ENCODE measurements around the gene RHEX. TPM values are rescaled to one million over a fixed set of nuclear protein-coding genes. Genes with fewer than 3 reads are reported as not detected.

The RHEX gene, protein sequence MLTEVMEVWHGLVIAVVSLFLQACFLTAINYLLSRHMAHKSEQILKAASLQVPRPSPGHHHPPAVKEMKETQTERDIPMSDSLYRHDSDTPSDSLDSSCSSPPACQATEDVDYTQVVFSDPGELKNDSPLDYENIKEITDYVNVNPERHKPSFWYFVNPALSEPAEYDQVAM
- total RNA-seq: 11.3 TPM

DNA sequence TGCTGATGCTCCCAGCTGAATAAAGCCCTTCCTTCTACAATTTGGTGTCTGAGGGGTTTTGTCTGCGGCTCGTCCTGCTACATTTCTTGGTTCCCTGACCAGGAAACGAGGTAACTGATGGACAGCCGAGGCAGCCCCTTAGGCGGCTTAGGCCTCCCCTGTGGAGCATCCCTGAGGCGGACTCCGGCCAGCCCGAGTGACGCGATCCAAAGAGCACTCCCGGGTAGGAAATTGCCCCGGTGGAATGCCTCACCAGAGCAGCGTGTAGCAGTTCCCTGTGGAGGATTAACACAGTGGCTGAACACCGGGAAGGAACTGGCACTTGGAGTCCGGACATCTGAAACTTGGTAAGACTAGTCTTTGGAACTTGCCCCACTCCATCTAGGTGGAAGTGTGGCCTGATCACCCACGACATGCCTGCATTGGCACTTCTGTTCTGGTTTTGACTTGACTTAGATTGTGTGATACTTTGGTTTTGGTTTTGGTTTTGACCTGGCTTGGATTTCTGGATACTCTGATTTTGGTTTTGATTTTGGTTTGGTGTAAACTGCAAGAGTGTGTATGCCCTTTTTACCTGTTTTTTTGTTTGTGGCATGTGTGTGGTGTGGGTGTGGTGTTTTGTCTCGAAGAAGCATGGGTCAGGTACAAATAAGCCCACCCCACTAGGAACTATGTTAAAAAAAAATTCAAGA lies at the start of gene RHEX:
Gene RHEX (plus strand): TSS at position 255 of the 692 bp plus-strand sequence. CDS start 44,656 bp downstream, outside the sequence.
- DNase-seq (ENCODE audit: low spot score): peak; percentile 17

DNA sequence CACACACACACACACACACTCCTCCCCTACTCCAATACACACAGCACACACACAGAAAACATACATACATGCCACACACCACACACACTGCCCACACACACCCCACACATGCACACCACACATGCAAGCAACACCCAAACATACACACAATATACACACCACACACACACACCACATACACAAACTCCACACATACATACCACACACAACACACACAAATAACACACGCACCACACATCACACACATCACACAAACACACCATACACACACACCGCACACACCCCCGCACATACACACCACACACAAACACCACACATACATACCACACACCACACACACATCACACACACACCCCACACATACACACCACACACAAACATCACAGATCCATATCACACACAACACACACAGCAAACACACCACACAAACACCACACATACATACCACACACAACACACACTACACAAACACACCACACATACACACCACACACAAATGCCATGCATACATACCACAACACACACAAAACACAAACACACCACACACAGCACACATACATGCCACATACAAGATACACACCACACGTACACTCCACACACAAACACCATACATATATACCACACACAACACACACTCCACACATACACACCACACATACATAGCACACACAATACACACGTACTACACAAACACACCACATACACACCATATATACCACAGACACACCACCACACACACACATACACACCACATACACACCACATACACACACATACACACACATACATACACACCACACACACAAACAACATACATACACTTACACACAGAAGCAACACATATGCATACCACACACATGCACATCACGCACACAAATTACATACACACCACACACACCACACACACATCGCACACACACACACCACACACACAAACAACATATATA lies 48.8 kb upstream of the RHEX start:
- DNase-seq (ENCODE audit: low spot score): no peak

DNA sequence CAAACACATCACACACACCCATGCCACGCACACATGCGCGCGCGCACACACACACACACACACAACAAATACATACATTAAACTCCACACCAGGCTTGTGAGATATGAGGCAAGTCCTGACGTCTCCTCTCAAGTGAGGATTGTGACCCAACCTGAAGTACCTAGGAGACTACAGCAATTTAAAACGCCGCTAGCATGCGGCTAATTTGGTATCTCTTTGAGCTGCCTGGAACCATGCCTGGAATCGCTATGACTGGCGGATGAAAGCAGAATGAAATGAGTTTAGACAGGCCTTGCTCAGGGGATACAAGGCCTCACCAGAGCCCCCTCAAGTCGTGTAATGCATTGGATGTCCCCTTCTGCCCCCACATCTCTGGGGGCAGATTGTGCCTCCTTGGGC lies 48.1 kb upstream of the RHEX start:
- DNase-seq (ENCODE audit: low spot score): no peak

DNA sequence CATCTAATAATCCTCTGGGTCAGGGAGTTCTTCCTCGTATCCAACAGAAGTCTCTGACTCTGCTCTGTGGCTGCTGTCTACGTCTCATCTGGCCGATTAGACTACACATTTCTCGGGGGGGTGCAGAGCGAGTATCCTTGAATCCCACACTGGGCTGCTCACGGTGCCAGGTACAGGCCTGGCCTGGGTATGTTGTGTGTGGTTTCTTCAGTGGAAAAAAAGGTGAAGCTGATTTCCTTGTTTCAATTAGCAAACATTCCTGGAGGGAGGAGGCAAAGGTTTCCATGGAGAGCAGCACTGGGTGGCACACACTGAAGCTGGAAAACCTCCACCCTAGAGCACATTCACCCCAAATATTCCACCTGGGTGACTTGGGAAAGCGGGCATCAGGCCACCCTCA lies 47.7 kb upstream of the RHEX start:
- DNase-seq (ENCODE audit: low spot score): no peak

DNA sequence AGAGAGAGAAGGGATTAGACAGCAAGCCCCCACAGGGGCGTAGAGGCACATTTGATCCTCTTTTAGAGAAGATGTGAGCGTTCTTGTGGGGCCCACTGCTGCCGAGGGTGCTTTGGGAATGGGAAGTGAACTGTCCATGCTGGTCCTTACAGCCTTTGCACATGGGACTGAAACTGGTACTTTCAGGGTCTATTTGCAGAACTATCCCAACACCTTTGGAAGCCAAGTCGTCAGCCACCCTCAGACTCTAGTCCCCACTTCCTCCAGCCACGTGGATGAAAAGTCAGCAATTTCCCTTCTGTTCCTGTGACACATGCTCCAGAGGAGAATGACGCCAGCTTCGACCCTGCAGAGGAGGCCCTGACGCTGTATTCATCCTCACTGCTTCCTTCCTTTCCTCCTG lies 47.2 kb upstream of the RHEX start:
- no peak for DNase-seq (ENCODE audit: low spot score)

DNA sequence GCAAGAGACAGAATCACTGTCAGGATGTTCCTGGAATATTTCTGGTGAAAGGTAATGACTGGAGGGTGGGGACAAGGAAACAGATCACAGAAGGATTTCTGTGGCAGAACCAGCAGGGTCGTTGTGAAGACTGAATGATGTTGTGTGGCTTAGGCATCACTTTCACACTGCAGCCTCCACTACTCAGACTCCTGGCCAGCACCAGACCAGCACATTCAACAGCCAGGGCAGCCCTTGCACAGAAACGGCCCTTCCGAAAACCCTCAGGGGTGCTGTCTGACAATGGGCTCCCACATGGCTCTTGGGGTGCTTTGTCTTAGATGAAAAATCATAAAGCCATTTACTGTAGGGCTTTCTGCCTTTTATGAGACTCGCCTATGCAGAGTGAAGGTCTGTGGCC lies 46.0 kb upstream of the RHEX start:
- no peak for DNase-seq (ENCODE audit: low spot score)

DNA sequence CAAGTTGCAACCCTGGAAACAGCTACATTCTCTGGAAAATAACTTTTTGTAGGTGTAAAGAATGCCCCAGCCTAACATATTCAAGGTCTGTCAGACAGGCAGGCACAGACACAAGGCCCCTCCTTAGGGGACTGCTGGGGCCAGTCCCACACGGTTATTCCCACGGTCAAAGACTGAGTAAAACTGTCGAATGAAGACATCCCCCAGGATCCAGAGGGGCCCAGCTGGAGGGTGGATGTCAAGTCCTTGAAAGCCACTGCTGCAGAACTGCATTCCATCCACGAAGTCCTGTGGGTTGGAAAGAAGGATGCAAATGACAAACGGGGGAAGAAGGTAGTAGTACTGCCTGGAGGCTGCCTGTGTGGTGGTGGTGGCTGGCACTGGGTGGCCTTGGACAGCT lies 42.9 kb upstream of the RHEX start:
- DNase-seq (ENCODE audit: low spot score): no peak

DNA sequence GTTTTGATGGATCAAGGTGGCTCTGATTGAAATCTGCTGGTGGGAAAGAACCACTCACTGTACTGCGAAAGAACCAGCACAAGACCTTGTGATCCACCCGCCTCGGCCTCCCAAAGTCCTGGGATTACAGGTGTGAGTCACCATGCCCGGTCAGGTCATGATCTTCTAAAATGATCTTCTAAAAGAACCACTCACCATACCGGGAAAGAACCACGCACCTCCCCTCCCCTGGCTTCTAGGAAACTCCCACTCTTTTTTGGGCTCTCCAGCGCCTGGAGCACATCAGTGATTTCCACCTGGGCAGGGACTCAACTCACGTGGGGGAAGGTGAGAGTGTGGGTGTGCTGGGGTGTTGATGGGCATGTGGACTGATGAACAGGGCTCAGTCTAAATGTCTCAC lies 41.9 kb upstream of the RHEX start:
- no peak for DNase-seq (ENCODE audit: low spot score)

DNA sequence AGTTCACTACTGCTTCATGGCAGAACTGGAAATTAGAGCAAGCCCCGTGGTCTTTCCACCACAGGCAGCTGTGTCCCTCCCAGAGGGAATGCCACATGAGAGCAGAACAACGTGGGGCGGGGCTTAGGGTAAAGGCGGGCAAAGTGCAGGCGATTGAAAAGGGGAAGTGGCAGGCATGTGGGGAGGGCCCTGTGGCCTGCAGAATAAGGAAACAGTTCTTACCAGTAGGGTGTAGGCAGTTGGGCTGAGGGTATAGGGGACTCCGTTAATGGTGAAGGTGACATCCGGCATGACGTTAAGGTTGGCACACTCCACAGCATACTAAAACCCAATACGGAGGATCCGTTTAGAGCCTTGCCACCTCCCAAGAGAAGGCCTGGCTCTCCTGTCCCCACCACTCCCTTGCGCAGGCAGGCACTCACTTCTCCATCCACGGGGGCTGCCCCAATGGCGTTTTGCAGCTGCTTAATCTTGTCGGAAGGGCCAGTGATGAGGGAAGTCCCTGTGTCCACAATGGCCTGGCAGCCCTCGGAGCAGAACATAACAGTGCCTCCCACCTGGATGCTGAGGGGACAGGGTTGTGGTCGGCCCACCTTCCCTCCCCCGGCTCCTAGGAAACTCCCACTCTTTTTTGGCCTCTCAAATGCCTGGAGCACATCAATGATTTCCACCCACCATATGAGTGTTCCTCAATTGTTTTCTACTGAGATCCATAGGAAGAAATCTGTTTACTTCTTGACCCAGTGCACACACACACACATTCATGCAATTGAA lies 40.7 kb upstream of the RHEX start:
- DNase-seq (ENCODE audit: low spot score): peak; percentile 85

DNA sequence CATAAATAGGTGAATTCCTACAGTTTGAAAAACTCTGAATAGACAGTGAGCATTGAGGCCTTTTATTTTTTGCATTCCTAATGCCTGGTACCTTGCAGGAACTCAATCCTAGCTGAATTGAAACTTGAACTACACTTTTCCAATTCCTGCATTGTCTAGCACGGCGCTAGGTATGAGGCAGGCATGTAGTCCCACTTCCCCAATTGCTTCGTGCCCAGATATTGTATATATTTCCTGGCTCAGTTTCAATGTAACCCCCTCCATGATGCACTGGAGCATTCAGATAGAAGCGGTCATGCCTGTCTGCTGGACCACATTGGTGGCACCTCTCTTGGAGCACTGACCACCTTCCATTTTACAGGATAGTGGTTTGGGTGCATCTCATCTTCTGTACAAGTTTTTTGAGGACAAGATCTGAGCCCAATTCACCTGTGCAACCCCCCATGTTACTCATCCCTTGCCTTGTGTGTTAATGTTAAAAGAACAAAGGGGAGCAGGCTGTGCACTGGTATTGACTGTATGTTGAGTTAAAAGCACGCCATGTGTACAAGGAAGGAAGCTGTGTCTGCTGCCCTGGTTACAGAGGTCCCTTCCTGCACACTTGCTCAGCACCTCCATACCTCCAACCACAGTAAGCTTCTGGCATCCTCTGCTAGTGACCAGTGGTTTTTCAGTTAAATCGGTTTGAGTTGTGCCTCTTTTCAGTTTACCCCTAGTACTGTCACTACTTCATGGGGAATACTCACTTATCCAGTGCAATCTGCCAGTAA lies 39.8 kb upstream of the RHEX start:
- no peak for DNase-seq (ENCODE audit: low spot score)

DNA sequence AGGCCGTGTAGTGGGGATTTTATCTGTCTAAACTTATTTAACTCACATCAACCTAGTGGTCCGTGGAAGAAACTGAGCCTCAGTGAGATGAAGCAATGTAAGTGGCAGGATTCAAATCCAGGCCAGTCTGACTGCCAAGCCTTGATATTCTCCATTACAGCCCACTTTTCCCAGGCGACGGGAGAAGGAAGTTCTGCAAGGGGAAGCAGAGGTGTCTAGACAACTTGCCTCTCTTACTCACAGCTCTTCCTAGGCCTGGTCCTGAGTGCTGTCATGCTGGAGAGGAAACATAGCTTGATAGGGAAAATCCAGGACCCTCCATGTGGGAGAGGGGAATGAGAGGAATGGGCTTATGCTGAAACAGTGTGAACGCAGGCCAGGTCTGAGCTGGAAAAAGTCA lies 38.4 kb upstream of the RHEX start:
- no peak for DNase-seq (ENCODE audit: low spot score)

DNA sequence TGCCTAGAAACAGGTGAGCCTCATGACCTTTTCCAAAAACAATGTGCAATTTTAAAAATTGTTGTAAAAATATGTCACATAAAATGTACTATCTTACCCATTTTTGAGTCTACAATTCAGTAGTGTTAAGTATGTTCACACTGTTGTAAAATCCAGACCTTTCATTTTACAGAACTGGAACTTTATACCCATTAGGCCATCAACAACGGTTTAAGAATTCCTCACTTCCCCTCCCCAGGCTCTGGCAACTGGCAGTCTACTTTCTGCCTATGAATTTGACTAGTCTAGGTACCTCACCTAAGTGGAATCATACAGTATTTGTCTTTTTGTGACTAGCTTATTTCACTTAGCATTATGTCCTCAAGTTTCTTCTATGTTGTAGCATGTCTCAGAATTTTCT lies 37.9 kb upstream of the RHEX start:
- no peak for DNase-seq (ENCODE audit: low spot score)

DNA sequence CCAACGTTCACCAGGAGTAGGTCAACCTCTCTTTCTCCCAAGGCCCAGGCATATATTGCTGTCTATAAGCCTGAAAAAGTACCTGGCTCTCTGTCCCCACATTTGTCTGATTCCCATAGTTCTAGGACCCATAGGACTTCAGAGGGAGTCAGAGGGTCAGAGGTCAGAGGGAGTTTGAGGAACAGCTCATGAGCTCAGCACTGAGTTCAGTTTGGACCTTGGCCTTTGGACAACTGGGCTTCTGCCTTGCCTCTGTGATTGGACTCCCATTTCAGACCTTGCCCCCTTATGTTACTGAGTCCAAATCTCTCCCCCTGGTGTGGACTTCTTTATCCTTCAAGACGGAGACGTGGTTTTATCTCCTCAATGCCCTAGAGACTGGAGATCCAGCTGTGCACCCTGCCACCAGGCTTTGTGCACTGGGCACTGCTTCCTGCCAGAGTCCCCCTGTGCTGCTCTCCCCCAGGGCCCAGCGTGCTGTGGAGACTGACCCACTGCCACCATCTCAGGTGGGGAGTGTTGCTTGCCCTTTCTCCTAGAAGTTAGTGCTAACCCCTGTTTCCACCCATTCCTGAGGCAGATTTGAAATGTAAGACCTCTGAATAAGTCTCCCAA lies 32.5 kb upstream of the RHEX start:
- DNase-seq (ENCODE audit: low spot score): no peak

DNA sequence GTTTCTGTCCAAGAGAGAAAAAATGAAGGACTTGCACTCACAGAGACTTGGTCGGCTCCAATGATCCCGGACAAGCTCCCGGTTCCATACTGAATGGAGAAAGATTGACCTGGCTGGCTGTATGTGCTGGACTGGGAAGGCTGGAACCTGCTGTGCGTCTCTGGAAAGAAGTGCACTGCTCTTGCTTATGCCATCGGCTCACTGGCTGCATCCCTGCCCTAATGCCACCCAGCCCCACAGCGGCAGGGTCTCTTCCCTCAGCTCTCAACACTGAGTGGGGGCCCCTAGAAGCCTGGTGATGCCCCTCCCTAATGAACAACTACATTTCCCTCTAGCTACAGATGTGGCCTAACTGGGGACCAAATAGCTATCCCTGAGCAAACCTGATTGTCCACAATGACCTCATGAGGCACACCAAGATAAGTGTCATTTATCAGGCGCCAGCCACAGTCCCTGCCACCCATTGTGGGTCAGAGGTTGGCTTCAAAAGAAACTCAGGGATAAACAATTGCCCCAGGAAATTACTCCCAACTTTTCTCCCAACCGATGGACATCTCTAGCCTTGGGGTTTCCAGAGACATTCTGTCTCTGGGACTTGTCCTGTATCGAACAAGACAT lies 31.9 kb upstream of the RHEX start:
- DNase-seq (ENCODE audit: low spot score): no peak

DNA sequence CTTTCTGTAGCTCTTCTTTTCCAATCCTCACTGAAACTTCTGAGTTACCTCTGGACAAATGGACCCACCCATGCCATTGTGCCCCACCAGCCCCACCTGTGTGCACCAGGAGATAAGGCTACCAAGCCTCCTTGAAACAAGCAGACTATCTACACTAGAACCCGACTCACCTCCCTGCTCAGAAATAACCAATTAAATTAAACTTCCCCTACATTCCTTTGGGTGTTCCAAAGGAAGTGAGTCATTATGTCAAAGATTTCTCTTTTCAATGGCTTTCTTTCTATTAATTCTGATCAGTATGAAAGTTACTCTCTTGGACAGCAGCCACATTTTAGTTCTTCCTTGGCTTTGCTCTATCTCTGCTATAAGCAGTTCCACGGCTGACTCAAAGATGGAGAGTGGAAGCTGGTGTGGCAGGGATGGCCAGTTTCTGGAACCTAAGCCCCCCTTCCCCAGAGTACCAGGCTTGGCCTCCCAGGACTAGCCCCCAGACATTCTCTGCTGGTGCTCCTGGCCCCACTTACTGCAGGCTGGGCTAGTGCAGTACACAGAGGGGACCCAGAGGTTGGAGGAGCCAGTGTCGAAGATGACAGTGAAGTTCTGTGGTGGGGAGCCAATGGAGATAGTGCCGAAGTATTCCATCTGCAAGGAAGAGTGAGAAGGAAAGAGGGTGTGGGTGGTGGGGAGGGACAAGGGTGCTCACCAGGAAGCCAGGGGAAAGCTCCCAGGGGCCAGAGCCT lies 31.2 kb upstream of the RHEX start:
- no peak for DNase-seq (ENCODE audit: low spot score)

DNA sequence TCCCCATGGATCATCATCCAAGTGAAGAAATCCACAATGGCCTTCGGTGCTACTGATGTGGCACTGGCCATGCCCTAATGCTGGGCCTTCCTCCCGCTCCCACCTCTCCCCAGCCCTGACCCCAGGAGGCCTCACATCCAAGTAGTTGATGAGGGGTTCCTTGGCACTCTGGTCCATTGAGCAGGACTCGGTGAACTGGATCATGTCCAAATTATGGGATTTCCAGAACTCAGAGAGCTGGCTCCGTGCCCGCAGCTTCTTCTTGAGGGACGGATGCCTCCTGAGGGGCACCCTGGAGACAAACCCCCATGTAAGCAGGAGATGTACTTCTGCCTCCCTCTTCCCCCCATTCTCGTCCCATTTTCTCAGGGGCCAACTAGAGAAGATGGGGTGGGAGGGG lies 30.2 kb upstream of the RHEX start:
- DNase-seq (ENCODE audit: low spot score): no peak

DNA sequence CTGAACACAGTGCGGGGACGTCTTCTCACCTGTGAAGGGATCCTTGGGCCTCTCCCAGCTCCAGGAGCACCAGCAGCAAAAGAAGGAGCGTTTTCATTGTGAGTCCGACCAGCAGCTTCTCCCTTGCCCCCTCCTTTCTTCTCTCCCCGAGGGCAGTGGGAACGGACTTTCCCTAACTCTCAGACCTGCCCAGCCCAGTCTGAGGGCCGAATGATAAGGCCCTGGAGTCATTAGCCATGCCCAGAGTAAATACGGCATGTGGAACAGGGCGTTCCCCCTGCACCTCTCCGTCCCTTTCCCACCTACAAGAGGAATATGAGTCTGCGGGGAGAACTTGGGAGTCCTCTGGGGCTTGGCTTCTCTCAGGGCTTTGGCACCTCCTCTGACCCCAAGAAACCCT lies 29.3 kb upstream of the RHEX start, which contains the start of gene CTSE:
Gene CTSE (minus strand): TSS at position 201 of the 400 bp plus-strand sequence. CDS start 104 bp downstream, at position 97.
- no peak for DNase-seq (ENCODE audit: low spot score)

DNA sequence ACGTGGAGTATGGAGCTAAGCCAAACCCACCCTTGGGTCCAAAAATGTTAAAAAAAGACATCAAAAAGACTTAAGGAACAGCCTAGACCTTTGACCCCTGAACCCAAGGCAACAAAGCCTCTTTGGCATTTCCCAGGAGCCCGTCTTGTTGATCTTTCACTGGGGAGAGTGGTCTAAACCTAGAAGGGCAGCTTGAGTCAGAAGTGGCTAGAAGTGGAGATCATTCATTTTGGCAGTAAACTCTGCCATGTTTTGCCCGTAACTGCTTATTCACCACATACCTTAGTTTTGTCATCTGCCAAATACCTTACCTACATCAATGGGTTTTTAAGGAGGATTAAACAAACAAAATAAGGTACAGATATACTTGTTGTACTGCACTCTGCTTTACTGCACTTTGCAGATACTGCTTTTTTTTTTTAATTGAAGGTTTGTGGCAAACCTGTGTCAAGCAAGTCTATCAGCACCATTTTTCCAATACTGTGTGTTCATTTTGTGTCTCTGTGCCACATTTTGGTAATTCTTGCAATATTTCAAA lies 27.6 kb upstream of the RHEX start:
- DNase-seq (ENCODE audit: low spot score): no peak

DNA sequence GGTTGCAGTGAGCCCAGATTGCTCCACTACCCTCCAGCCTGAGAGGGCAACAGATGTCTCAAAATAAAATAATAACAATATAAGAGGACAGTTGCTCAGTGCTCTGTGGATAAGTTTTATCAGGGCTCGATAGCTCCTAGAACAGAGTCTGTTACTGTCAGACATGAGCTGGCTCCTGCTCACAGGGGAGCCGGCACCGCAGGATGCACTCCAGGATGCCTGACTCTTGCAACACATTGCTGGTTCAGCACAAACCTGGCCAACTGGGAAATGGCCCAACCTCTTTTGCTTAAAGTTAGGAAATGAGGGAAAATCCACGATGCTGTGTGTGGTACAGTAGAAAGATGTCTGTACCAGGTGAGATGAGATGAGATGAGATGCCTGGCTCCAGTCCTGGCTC lies 23.5 kb upstream of the RHEX start:
- peak; percentile 60 for DNase-seq (ENCODE audit: low spot score)
